Mesothelial cell of epicardium (in vitro differentiated cells): Measurements from ENCODE around the gene SPOCK2. TPM values are rescaled to one million over a fixed set of nuclear protein-coding genes. Genes with fewer than 3 reads are reported as not detected.
A peak's percentile ranks its signal among the peaks of the same experiment; 100 is the strongest.

Source experiments
- DNase-seq, 2 experiments: peaks; one replicate each; pipeline ENCODE4 v3.0.0; 2021; ENCODE audit warnings: low spot score in 2 of 2; ENCODE audit not compliant: unreplicated experiment in 2 of 2
- H3K27ac Mint-ChIP-seq: 2 replicates; pipeline ENCODE4 v1.8.0; 2021; ENCODE audit warnings: mixed read lengths
- H3K27me3 Mint-ChIP-seq: 2 replicates; pipeline ENCODE4 v1.8.0; 2021; ENCODE audit warnings: low read depth, mixed read lengths
- H3K36me3 Mint-ChIP-seq: 2 replicates; pipeline ENCODE4 v1.8.0; 2021; ENCODE audit warnings: mixed read lengths
- H3K4me1 Mint-ChIP-seq: 2 replicates; pipeline ENCODE4 v1.8.0; 2021; ENCODE audit warnings: mixed read lengths
- H3K4me3 Mint-ChIP-seq: 2 replicates; pipeline ENCODE4 v1.8.0; 2021; ENCODE audit warnings: mild to moderate bottlenecking, moderate library complexity, mixed read lengths
- H3K9me3 Mint-ChIP-seq: 2 replicates; pipeline ENCODE4 v1.8.0; 2021; ENCODE audit warnings: mixed read lengths
- CTCF ChIP-seq: fragments of 200-600 bp; sonication (generic); IDR thresholded peaks from one replicate; pipeline ENCODE4 v1.5.0; 2021; ENCODE audit warnings: antibody characterized with exemption; ENCODE audit not compliant: unreplicated experiment
- total RNA-seq: library from RNA; stranded (reverse); gene quantifications from 3 replicates; pipeline ENCODE4 v1.2.1, GENCODE V29; 2021

SPOCK2 gene
- total RNA-seq, 1 donor from 2014 or later, result 28.5 TPM

DNA sequence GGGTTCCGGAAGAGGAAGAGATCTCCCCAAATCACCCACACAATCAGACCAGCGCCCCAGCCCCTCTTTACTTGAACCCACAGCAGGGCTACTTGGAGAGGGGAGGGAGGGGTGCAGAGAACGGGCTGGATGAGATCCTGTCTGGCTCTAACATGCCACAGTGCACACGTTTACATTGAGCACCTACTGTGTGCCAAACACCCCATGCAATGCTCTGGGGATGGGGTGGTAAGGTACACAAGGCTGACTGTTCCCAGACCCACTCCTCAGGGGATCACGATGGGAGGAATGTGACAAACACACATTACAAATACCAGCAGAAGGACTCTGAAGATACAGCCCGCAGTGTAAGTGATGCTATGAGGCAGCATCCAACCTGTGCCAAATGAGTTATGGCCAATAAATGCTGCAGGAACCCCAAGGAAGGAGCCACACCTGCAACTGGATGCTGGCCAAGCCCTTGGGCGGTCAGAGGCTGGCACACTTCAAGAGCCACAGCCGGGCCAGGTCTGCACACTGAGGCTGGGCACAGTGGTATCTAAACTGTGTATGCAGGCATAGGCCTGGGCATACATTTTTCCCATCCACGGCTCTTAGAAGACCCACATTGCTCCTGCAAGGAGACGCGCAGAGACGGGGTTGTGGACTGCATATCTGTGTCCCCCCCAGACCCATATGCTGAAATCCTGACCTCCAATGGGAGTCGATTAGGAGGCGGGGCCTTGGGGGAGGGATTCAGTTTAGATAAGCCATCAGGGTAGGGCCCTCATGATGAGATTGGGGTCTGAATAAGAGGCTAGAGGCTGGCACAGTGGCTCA is 6.4 kb downstream of the SPOCK2 start:
- Mint-ChIP-seq H3K4me3 (no peak overlapping the region), H3K9me3 (no peaks in the 10 kb centered on the region), H3K27ac (peak overlapping the region; percentile 93), H3K4me1 (peaks cover 41% of the 10 kb centered on the region), H3K36me3 (no peaks in the 10 kb centered on the region), H3K27me3 (peaks cover 29% of the 10 kb centered on the region)
- DNase-seq, result no peak
- TF ChIP-seq CTCF, result no peak

DNA sequence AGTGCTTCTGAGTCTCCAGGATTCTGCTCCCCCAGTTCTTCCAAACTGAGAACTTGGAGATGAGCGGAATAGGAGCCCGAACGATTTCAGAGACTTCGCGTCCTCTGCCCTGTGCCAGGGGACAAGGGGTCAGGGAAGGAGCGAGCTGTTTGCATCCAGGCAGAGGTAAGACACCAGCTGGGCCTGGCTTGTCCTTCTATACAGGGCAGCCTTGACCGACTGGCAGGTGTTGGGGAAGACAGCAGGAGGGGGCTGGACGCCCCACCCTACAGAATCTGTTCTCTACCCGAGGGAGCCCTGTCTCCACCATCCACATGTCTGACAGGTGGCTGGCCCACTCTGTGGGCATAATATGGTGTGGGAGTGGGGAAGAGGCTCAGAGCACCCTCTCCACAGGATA is 7.1 kb downstream of the SPOCK2 start:
- Mint-ChIP-seq H3K4me3 (no peak overlapping the region), H3K4me1 (peaks cover 34% of the 10 kb centered on the region), H3K9me3 (no peaks in the 10 kb centered on the region), H3K27ac (peak overlapping the region; percentile 93), H3K27me3 (peaks cover 21% of the 10 kb centered on the region), H3K36me3 (no peaks in the 10 kb centered on the region)
- no peak for DNase-seq
- no peak for TF ChIP-seq CTCF

DNA sequence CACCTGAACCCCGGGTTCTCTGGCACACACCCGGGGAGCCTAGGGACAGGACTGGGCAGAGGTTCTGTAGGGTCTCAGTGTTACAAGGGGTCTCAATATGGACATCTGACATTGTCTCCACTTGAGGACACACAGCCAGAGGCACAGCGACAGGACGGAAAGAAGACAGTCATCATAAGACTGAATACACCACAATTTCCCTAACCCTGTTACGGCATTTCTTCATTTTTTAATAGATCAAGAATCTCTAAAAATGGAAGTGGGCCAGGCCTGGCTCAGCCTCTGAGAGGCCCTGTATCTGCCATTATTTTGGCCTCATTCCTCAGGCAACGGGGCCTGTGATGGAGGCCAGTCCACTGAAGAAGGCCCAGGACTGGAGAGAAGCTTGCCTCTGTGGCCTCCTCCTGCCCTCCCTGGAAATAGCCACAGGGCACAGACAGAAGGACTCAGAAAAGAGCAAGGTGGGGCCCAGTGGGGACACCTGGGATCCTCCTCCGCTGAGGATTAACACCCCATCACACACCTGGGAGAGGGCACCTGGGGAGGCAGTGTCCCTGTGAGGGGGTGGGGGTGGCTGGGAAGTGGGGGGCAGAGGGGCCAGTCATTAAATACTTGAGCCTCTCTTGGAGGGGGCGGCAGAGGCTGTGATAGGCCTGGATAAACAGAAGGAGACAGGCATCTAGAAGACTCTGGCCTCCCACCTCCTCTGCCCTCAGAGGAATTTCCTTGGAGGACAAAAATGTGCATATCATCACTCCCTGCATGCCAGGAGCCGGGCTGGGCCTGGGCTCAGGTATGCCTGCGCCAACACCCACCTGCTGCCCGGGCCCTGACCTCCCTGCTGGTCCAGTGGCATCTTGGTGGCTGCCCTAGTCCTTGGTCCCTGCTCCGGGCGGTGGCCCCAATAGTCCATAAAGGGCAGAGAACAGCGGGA is 8.0 kb downstream of the SPOCK2 start:
- H3K4me1 Mint-ChIP-seq, result peaks cover 30% of the 10 kb centered on the region
- H3K36me3 Mint-ChIP-seq, result no peaks in the 10 kb centered on the region
- H3K27ac Mint-ChIP-seq, result peak overlapping the region; percentile 95
- H3K4me3 Mint-ChIP-seq, result no peak overlapping the region
- DNase-seq, result no peak
- H3K27me3 Mint-ChIP-seq, result peaks cover 12% of the 10 kb centered on the region
- no peak for TF ChIP-seq CTCF
- H3K9me3 Mint-ChIP-seq, result no peaks in the 10 kb centered on the region

DNA sequence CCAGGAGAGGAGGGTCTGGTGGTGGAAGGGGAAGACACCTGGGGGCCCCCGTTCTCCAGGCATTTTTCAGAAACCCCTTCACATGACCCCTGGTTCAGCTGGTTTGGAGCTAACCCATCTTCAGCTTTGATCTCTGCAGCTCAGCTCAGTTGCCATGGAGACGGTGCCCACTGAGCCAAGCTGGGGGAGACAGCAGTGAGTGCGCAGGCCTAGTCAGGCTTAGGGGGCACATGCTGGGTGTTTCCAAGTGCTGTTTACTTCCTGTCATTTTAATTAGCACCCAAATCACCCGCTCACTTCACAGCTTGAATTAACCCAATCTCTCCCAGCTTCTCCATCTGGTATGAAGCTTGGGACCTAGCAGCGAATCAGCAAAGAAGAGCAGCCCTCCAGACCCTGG is 9.0 kb downstream of the SPOCK2 start:
- no peak for TF ChIP-seq CTCF
- no peak overlapping the region for H3K4me3 Mint-ChIP-seq

DNA sequence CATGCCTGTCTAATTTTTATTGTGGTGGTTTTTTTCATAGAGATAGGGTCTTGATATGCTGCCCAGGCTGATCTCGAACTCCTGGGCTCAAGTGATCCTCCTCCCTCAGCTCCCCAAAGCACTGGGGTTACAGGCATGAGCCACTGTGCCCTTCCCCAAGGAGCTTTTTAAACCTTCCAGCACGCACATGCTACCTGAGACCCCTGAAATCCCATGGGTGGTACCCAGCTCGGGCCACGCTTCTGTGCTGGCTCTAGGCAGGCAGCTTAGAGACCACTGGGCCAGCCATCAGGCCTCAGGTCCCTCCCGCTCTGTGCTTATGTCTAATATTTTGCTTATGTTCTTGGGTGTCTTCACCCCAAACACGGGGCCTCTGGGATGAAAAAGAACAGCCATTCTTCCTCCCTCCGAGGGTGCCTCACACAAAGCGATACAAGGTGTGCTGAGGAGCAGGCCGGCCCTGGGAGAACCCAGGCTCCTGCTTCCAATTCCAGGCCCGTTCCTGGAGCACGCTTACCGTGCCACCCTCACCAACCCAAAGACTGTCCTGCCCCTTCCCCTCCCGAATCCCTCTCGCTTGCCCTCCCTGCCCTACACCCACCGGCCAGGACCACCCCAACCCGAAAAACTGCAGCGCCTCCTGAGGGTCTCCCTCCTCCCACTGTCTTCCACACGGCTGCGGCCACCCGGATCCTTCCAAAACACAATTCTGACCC is 10.9 kb downstream of the SPOCK2 start:
- no peaks in the 10 kb centered on the region for H3K36me3 Mint-ChIP-seq

More for the DNA sequence above, 9.0 kb downstream of the SPOCK2 start:
- no peak for DNase-seq
- Mint-ChIP-seq H3K4me1 (peaks cover 30% of the 10 kb centered on the region), H3K9me3 (no peaks in the 10 kb centered on the region), H3K36me3 (no peaks in the 10 kb centered on the region), H3K27me3 (peaks cover 4% of the 10 kb centered on the region), H3K27ac (peak overlapping the region; percentile 95)

More for the DNA sequence above, 10.9 kb downstream of the SPOCK2 start:
- H3K4me1 Mint-ChIP-seq, result peaks cover 30% of the 10 kb centered on the region
- H3K27ac Mint-ChIP-seq, result no peak overlapping the region
- H3K9me3 Mint-ChIP-seq, result no peaks in the 10 kb centered on the region
- TF ChIP-seq CTCF, result no peak
- no peaks in the 10 kb centered on the region for H3K27me3 Mint-ChIP-seq
- no peak overlapping the region for H3K4me3 Mint-ChIP-seq
- no peak for DNase-seq
